ENCODE data around the gene TPD52L1. TPM values are rescaled to one million over a fixed set of nuclear protein-coding genes. Genes with fewer than 3 reads are reported as not detected.

The TPD52L1 gene
- total and polyA plus RNA-seq, 2 of the 4 experiments (the other 2 are of a cell fraction) = 10.2 to 13.5 TPM

GRCh38 chr6:125104425-125104824 is 49.1 kb upstream of the TPD52L1 start:
- no peaks in the 10 kb centered on the region for H4K20me1 ChIP-seq (ENCODE audit: insufficient read depth, low read length)
- peaks cover 21% of the 10 kb centered on the region for H3K4me1 ChIP-seq (ENCODE audit: control insufficient read depth, insufficient read depth, low read length)
- peak overlapping the region; percentile 75 to 97 for H4K8ac ChIP-seq (ENCODE audit: low read depth in 2 of 2, low read length in 2 of 2)
- in situ Hi-C loops (cut with MboI; ENCODE audit: low sequenced_read_pairs) (loop anchor here (25.0 kb wide), 1 partner anchor 142 kb away; the partner anchor contains the start of gene RNF217), dilution Hi-C loops (cut with HindIII; ENCODE audit: low sequenced_read_pairs, unreplicated experiment) (no loop called here), intact Hi-C loops (cut with micrococcal nuclease) (loop anchor here (2.0 to 5.0 kb wide), 2 partner anchors 142 to 198 kb away; partner anchors contain the start of genes HDDC2 and RNF217)
- peak; percentile 9 for ATAC-seq (ENCODE audit: low read depth)
- H3K27me3 ChIP-seq (ENCODE audit: control insufficient read depth, insufficient read depth, low read length) = no peaks in the 10 kb centered on the region
- H3K23ac ChIP-seq (ENCODE audit: low read depth, low read length) = peak overlapping the region; percentile 21
- H2AK9ac ChIP-seq (replicated peaks; ENCODE audit: low read depth, low read length, poor library complexity) = no peak overlapping the region
- peak overlapping the region; percentile 95 for H3K18ac ChIP-seq (ENCODE audit: low read depth, low read length)
- peak overlapping the region; percentile 100 for H2BK120ac ChIP-seq (ENCODE audit: low read depth, low read length)
- no peak overlapping the region for H3K4me3 ChIP-seq (ENCODE audit: insufficient read depth, low read depth, low read length)
- peak; percentile 72 for DNase-seq
- no peaks in the 10 kb centered on the region for H3K9me3 ChIP-seq (ENCODE audit: control insufficient read depth, insufficient read depth, low read length)
- peak overlapping the region; percentile 98 for H2BK15ac ChIP-seq (ENCODE audit: low read depth, low read length)
- TF ChIP-seq MXI1 (IDR thresholded peaks at IDR 0.05; ENCODE audit: borderline replicate concordance, low read depth, low read length) = no peak
- TF ChIP-seq NFE2L2 (IDR thresholded peaks at IDR 0.05; ENCODE audit: low read depth, low read length) = peak; percentile 52
- TF ChIP-seq ELK1 (IDR thresholded peaks at IDR 0.05; ENCODE audit: borderline replicate concordance, low read depth, low read length) = no peak
- TF ChIP-seq CEBPB (IDR thresholded peaks at IDR 0.05; ENCODE audit: low read depth, low read length) = peak; percentile 56; the same call in 1 of the 2 replicates
- TF ChIP-seq MAFK (IDR thresholded peaks at IDR 0.05; ENCODE audit: low read depth, low read length) = peak; percentile 9; the same call in 1 of the 2 replicates
- H3K36me3 ChIP-seq (ENCODE audit: control insufficient read depth, insufficient read depth, low read length) = no peaks in the 10 kb centered on the region
- H3K4me2 ChIP-seq (ENCODE audit: low read depth, low read length) = peak overlapping the region; percentile 43; the same call in 1 of the 2 replicates
- peak overlapping the region; percentile 87 for H4K91ac ChIP-seq (ENCODE audit: insufficient read depth, low read depth, low read length)
- H3K9ac ChIP-seq (ENCODE audit: low read depth, low read length) = peak overlapping the region; percentile 36
- WGBS, 2 experiments (ENCODE audit: extremely low coverage in 2 of 2, insufficient read length in 1 of 2) = 20% methylated on average over 2 of the region's 4 CpGs; no CpG with 5 or more reads in 1 of the 2 experiments
- H2BK20ac ChIP-seq (ENCODE audit: low read depth, low read length) = peak overlapping the region; percentile 72
- ChIA-PET POLR2A (ENCODE audit: unreplicated experiment) (no interaction called here), CTCF (interaction anchor here (1.3 kb wide), 1 partner anchor 9 kb away, joined by 4 read pairs; no protein-coding TSS in a partner anchor)
- H2BK5ac ChIP-seq (ENCODE audit: low read depth, low read length, poor library complexity, severe bottlenecking) = peak overlapping the region; percentile 100
- H3K56ac ChIP-seq (ENCODE audit: extremely low read depth, insufficient read depth, low read length) = peak overlapping the region; percentile 72
- peaks cover 0 to 9% of the 10 kb centered on the region in 2 experiments; a peak in 2 of 4 replicates for H3K79me1 ChIP-seq (ENCODE audit: low read depth in 1 of 2, low read length in 2 of 2)
- H3K9me1 ChIP-seq (ENCODE audit: insufficient read depth, low read length) = peaks cover 3% of the 10 kb centered on the region
- peak overlapping the region; percentile 90 for H3K27ac ChIP-seq (ENCODE audit: insufficient read depth, low read length)
- BruUV-seq (replicated peaks) = no TSS peak
- H2AFZ ChIP-seq (replicated peaks; ENCODE audit: low read length, poor library complexity) = peak overlapping the region; percentile 73
- peak overlapping the region; percentile 11; the same call in 1 of the 2 replicates for H2AK5ac ChIP-seq (ENCODE audit: low read depth, low read length)
- H3K4ac ChIP-seq (ENCODE audit: low read depth, low read length) = peak overlapping the region; percentile 99
- peak overlapping the region; percentile 89 for H4K5ac ChIP-seq (ENCODE audit: low read depth, low read length)
- H3K14ac ChIP-seq (replicated peaks; ENCODE audit: low read depth, low read length) = peak overlapping the region; percentile 39

All from IMR-90 (cell line).